ENCODE results near the gene GNRHR.
"Not testable (repeated sequence)": the region's sequence is repeated elsewhere in the genome, so short reads cannot be mapped to it uniquely, and the experiment has no call there.

The GNRHR gene

GRCh38 chr4:67717586-67717985 lies 36.6 kb downstream of the GNRHR start:
- DNase-seq (ENCODE audit: low read depth, low spot score), result no peak
- no peak overlapping the region for H3K27ac ChIP-seq (ENCODE audit: low read length)
- no peak overlapping the region for H3K4me3 ChIP-seq (ENCODE audit: low read length)
- H3K27me3 ChIP-seq (ENCODE audit: control insufficient read depth, insufficient read depth, low read length), result no peaks in the 10 kb centered on the region
- H3K4me1 ChIP-seq (ENCODE audit: control insufficient read depth, insufficient read depth, low read length), result peaks cover 7% of the 10 kb centered on the region
- WGBS (ENCODE audit: insufficient coverage, insufficient read length), result no CpG with 5 or more reads among the region's 2 CpGs
- H3K36me3 ChIP-seq (ENCODE audit: control insufficient read depth, insufficient read depth, low read length), result no peaks in the 10 kb centered on the region
- no peaks in the 10 kb centered on the region for H3K9me3 ChIP-seq (ENCODE audit: control insufficient read depth, insufficient read depth, low read length)

GRCh38 chr4:67714955-67715354 lies 39.2 kb downstream of the GNRHR start:
- no peak overlapping the region for H3K27ac ChIP-seq (ENCODE audit: low read length)
- no peak for DNase-seq (ENCODE audit: low read depth, low spot score)
- no peaks in the 10 kb centered on the region for H3K9me3 ChIP-seq (ENCODE audit: control insufficient read depth, insufficient read depth, low read length)
- no CpG with 5 or more reads among the region's 6 CpGs for WGBS (ENCODE audit: insufficient coverage, insufficient read length)
- H3K27me3 ChIP-seq (ENCODE audit: control insufficient read depth, insufficient read depth, low read length), result no peaks in the 10 kb centered on the region
- no peak overlapping the region for H3K4me3 ChIP-seq (ENCODE audit: low read length)
- no peaks in the 10 kb centered on the region for H3K36me3 ChIP-seq (ENCODE audit: control insufficient read depth, insufficient read depth, low read length)
- peaks cover 8% of the 10 kb centered on the region for H3K4me1 ChIP-seq (ENCODE audit: control insufficient read depth, insufficient read depth, low read length)

GRCh38 chr4:67714248-67714583 lies 40.0 kb downstream of the GNRHR start:
- no peak overlapping the region for H3K27ac ChIP-seq (ENCODE audit: low read length)

GRCh38 chr4:67713529-67714247 lies 40.5 kb downstream of the GNRHR start:
- Histone ChIP-seq H3K4me3 (ENCODE audit: low read length) (no peak overlapping the region), H3K9me3 (ENCODE audit: control insufficient read depth, insufficient read depth, low read length) (no peaks in the 10 kb centered on the region), H3K36me3 (ENCODE audit: control insufficient read depth, insufficient read depth, low read length) (no peaks in the 10 kb centered on the region), H3K27me3 (ENCODE audit: control insufficient read depth, insufficient read depth, low read length) (no peaks in the 10 kb centered on the region), H3K27ac (ENCODE audit: low read length) (no peak overlapping the region), H3K4me1 (ENCODE audit: control insufficient read depth, insufficient read depth, low read length) (peaks cover 8% of the 10 kb centered on the region)
- no peak for DNase-seq (ENCODE audit: low read depth, low spot score)
- WGBS (ENCODE audit: insufficient coverage, insufficient read length), result no CpG with 5 or more reads among the region's 12 CpGs

More at GRCh38 chr4:67714248-67714583, 40.0 kb downstream of the GNRHR start:
- Histone ChIP-seq H3K27me3 (ENCODE audit: control insufficient read depth, insufficient read depth, low read length) (no peaks in the 10 kb centered on the region), H3K4me1 (ENCODE audit: control insufficient read depth, insufficient read depth, low read length) (peaks cover 8% of the 10 kb centered on the region), H3K4me3 (ENCODE audit: low read length) (no peak overlapping the region), H3K36me3 (ENCODE audit: control insufficient read depth, insufficient read depth, low read length) (no peaks in the 10 kb centered on the region), H3K9me3 (ENCODE audit: control insufficient read depth, insufficient read depth, low read length) (no peaks in the 10 kb centered on the region)
- no peak for DNase-seq (ENCODE audit: low read depth, low spot score)
- no CpG with 5 or more reads among the region's 1 CpG for WGBS (ENCODE audit: insufficient coverage, insufficient read length)

GRCh38 chr4:67712650-67713528 lies 41.3 kb downstream of the GNRHR start:
- Histone ChIP-seq H3K27ac (ENCODE audit: low read length) (no peak overlapping the region), H3K4me3 (ENCODE audit: low read length) (no peak overlapping the region), H3K4me1 (ENCODE audit: control insufficient read depth, insufficient read depth, low read length) (peaks cover 8% of the 10 kb centered on the region), H3K27me3 (ENCODE audit: control insufficient read depth, insufficient read depth, low read length) (no peaks in the 10 kb centered on the region), H3K36me3 (ENCODE audit: control insufficient read depth, insufficient read depth, low read length) (no peaks in the 10 kb centered on the region), H3K9me3 (ENCODE audit: control insufficient read depth, insufficient read depth, low read length) (no peaks in the 10 kb centered on the region)
- DNase-seq (ENCODE audit: low read depth, low spot score), result no peak
- WGBS (ENCODE audit: insufficient coverage, insufficient read length), result no CpG with 5 or more reads among the region's 7 CpGs

DNA sequence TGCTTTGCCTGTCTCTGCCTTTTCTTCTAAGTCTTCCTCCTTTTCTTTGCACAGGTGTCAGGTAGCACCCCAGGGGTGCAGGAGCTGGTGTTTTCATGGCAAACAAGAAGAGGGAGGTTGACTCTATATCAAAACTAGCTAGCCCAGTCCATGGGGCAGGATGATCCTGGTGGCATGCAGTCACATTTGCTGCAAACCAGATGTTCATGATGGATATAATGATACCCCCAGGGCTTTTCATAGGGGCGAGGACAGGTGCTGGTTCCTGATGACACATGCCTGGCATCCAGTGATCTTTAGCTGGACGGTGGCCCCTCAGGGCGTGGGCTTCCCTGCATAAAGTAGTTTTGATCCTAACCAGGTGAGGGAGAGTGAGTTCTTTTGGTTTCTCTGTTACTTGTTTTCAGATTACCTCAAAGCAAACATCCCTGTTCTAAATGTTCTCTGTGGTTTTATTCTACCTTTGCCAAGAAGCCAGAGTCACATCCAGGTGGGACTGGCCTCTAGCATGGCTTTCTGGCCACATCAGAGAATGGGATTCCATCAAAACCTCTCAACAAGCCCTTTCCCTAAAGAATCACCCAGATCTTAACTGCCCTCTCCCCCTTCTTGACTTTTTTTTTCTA lies 42.1 kb downstream of the GNRHR start:
- no peak overlapping the region for H3K27ac ChIP-seq (ENCODE audit: low read length)
- H3K4me1 ChIP-seq (ENCODE audit: control insufficient read depth, insufficient read depth, low read length), result peaks cover 8% of the 10 kb centered on the region
- no peaks in the 10 kb centered on the region for H3K27me3 ChIP-seq (ENCODE audit: control insufficient read depth, insufficient read depth, low read length)
- no peak for DNase-seq (ENCODE audit: low read depth, low spot score)
- no peaks in the 10 kb centered on the region for H3K36me3 ChIP-seq (ENCODE audit: control insufficient read depth, insufficient read depth, low read length)
- no peaks in the 10 kb centered on the region for H3K9me3 ChIP-seq (ENCODE audit: control insufficient read depth, insufficient read depth, low read length)
- no peak overlapping the region for H3K4me3 ChIP-seq (ENCODE audit: low read length)
- WGBS (ENCODE audit: insufficient coverage, insufficient read length), result no CpG with 5 or more reads among the region's 3 CpGs

GRCh38 chr4:67706682-67707081 lies 47.5 kb downstream of the GNRHR start:
- WGBS (ENCODE audit: insufficient coverage, insufficient read length), result no CpG with 5 or more reads among the region's 3 CpGs

GRCh38 chr4:67704843-67705242 lies 49.3 kb downstream of the GNRHR start:
- no peak for DNase-seq (ENCODE audit: low read depth, low spot score)
- Histone ChIP-seq H3K4me3 (ENCODE audit: low read length) (no peak overlapping the region), H3K4me1 (ENCODE audit: control insufficient read depth, insufficient read depth, low read length) (no peaks in the 10 kb centered on the region; the same call in 1 of the 2 replicates), H3K27ac (ENCODE audit: low read length) (no peak overlapping the region), H3K9me3 (ENCODE audit: control insufficient read depth, insufficient read depth, low read length) (no peaks in the 10 kb centered on the region), H3K36me3 (ENCODE audit: control insufficient read depth, insufficient read depth, low read length) (no peaks in the 10 kb centered on the region), H3K27me3 (ENCODE audit: control insufficient read depth, insufficient read depth, low read length) (no peaks in the 10 kb centered on the region)
- WGBS (ENCODE audit: insufficient coverage, insufficient read length), result no CpG with 5 or more reads among the region's 2 CpGs

More at GRCh38 chr4:67706682-67707081, 47.5 kb downstream of the GNRHR start:
- H3K4me1 ChIP-seq (ENCODE audit: control insufficient read depth, insufficient read depth, low read length); H3K27ac ChIP-seq (ENCODE audit: low read length); H3K27me3 ChIP-seq (ENCODE audit: control insufficient read depth, insufficient read depth, low read length); H3K9me3 ChIP-seq (ENCODE audit: control insufficient read depth, insufficient read depth, low read length); H3K36me3 ChIP-seq (ENCODE audit: control insufficient read depth, insufficient read depth, low read length); DNase-seq (ENCODE audit: low read depth, low spot score); H3K4me3 ChIP-seq (ENCODE audit: low read length): not testable (repeated sequence)

- Histone ChIP-seq H3K27me3 (ENCODE audit: control insufficient read depth, insufficient read depth, low read length) (no peaks in the 10 kb centered on the region), H3K4me1 (ENCODE audit: control insufficient read depth, insufficient read depth, low read length) (no peaks in the 10 kb centered on the region; the same call in 1 of the 2 replicates), H3K36me3 (ENCODE audit: control insufficient read depth, insufficient read depth, low read length) (no peaks in the 10 kb centered on the region; the same call in 1 of the 2 replicates), H3K9me3 (ENCODE audit: control insufficient read depth, insufficient read depth, low read length) (no peaks in the 10 kb centered on the region), H3K27ac (ENCODE audit: low read length) (no peak overlapping the region), H3K4me3 (ENCODE audit: low read length) (no peak overlapping the region)
- DNase-seq (ENCODE audit: low read depth, low spot score), result no peak
- 100% methylated on average over 1 of the region's 2 CpGs for WGBS (ENCODE audit: insufficient coverage, insufficient read length)
Observed at GRCh38 chr4:67702166-67702565, 52.0 kb downstream of the GNRHR start.

GRCh38 chr4:67701517-67701850 lies 52.7 kb downstream of the GNRHR start:
- no CpG with 5 or more reads among the region's 4 CpGs for WGBS (ENCODE audit: insufficient coverage, insufficient read length)
- Histone ChIP-seq H3K4me1 (ENCODE audit: control insufficient read depth, insufficient read depth, low read length) (no peaks in the 10 kb centered on the region; the same call in 1 of the 2 replicates), H3K27ac (ENCODE audit: low read length) (no peak overlapping the region), H3K27me3 (ENCODE audit: control insufficient read depth, insufficient read depth, low read length) (no peaks in the 10 kb centered on the region), H3K9me3 (ENCODE audit: control insufficient read depth, insufficient read depth, low read length) (no peaks in the 10 kb centered on the region), H3K36me3 (ENCODE audit: control insufficient read depth, insufficient read depth, low read length) (no peaks in the 10 kb centered on the region; the same call in 1 of the 2 replicates), H3K4me3 (ENCODE audit: low read length) (peak overlapping the region; percentile 59; the same call in 1 of the 2 replicates)
- DNase-seq (ENCODE audit: low read depth, low spot score), result no peak
